HL-60 (cell line): ENCODE measurements around the gene CABP1.

Source experiments
- DNase-seq, 2 experiments: peaks; one replicate each; pipeline ENCODE4 v3.0.0-alpha.2; 2010 to 2020; ENCODE audit warnings: low read depth in 1 of 2, low spot score in 1 of 2
- H3K27ac ChIP-seq: fragments of 250-450 bp; sonication (Bioruptor Pico); replicated peaks from 2 replicates; pipeline ENCODE4 v1.5.1; 2020; ENCODE audit warnings: mild to moderate bottlenecking, moderate library complexity
- H3K27me3 ChIP-seq: fragments of 250-450 bp; sonication (Bioruptor Pico); 2 replicates; pipeline ENCODE4 v1.5.1; 2021; ENCODE audit warnings: mild to moderate bottlenecking, moderate library complexity; ENCODE audit not compliant: insufficient read depth, poor library complexity, severe bottlenecking
- H3K4me3 ChIP-seq: replicated peaks from 2 replicates; pipeline ENCODE4 v1.5.1; 2011; ENCODE audit warnings: mild to moderate bottlenecking, control low read depth, low read length; ENCODE audit not compliant: insufficient read depth
- GABPA ChIP-seq: IDR thresholded peaks from 2 replicates; pipeline ENCODE4 v1.6.1; 2012; ENCODE audit warnings: low read depth
- POLR2AphosphoS5 ChIP-seq: IDR thresholded peaks from 2 replicates; pipeline ENCODE4 v1.6.1; 2012; ENCODE audit warnings: low read depth
- SPI1 ChIP-seq: IDR thresholded peaks from 2 replicates; pipeline ENCODE4 v1.6.1; 2012; ENCODE audit warnings: low read depth, mild to moderate bottlenecking, borderline replicate concordance
- TF ChIP-seq, protein P1 (sequence below): IDR thresholded peaks from 2 replicates; pipeline ENCODE4 v1.6.1; 2012; ENCODE audit warnings: low read depth; ENCODE audit not compliant: insufficient replicate concordance
- TF ChIP-seq, protein P2 (sequence below): IDR thresholded peaks from one replicate; pipeline ENCODE4 v1.5.1; 2011; ENCODE audit warnings: low read length, control low read depth, inconsistent platforms; ENCODE audit not compliant: insufficient read depth

CABP1 gene

DNA sequence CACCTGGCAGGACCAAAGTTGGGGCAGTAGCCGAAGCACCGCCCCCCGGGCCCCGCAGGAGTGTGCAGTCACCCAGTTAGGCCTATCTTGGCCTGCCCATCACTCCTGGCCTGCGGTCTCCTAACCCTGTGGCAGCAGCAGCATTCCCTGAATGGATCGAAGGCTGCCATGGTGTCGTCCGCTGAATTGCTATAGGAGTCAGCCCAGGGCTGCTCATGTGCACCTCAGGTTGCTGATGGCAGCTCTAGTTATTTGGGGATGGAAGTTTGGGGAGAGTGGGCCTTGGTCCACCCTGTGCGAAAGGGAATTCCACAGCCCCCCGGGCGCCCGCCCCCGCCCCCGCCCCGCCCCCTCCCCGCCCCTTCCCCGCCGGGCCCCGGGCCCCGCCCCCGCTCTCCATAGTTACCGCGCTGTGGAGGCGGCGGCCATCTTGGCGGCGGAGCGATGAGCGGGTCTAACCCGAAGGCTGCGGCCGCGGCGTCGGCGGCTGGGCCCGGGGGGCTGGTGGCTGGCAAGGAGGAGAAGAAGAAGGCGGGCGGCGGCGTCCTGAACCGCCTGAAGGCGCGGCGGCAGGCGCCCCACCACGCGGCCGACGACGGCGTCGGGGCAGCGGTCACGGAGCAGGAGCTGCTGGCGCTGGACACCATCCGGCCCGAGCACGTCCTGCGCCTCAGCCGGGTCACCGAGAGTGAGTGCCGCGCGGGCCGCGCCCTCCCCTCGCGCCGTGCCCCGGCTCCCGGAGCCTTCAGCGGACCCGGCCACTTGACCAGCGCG lies 69.8 kb downstream of the CABP1 start, which contains the start of gene UNC119B:
Gene UNC119B, plus strand, starts transcription at position 428 of the 774 bp plus-strand sequence. Its CDS starts 17 bp downstream, at position 445.
- Histone ChIP-seq H3K4me3 (peak within 1 kb of the TSS; percentile 74), H3K27ac (peak within 1 kb of the TSS; percentile 53), H3K27me3 (no peaks in the 10 kb centered on the region)
- TF ChIP-seq SPI1 (no peak), GABPA (no peak), POLR2AphosphoS5 (peak; percentile 39; the same call in 1 of the 2 replicates)
- TF ChIP-seq, protein P1, sequence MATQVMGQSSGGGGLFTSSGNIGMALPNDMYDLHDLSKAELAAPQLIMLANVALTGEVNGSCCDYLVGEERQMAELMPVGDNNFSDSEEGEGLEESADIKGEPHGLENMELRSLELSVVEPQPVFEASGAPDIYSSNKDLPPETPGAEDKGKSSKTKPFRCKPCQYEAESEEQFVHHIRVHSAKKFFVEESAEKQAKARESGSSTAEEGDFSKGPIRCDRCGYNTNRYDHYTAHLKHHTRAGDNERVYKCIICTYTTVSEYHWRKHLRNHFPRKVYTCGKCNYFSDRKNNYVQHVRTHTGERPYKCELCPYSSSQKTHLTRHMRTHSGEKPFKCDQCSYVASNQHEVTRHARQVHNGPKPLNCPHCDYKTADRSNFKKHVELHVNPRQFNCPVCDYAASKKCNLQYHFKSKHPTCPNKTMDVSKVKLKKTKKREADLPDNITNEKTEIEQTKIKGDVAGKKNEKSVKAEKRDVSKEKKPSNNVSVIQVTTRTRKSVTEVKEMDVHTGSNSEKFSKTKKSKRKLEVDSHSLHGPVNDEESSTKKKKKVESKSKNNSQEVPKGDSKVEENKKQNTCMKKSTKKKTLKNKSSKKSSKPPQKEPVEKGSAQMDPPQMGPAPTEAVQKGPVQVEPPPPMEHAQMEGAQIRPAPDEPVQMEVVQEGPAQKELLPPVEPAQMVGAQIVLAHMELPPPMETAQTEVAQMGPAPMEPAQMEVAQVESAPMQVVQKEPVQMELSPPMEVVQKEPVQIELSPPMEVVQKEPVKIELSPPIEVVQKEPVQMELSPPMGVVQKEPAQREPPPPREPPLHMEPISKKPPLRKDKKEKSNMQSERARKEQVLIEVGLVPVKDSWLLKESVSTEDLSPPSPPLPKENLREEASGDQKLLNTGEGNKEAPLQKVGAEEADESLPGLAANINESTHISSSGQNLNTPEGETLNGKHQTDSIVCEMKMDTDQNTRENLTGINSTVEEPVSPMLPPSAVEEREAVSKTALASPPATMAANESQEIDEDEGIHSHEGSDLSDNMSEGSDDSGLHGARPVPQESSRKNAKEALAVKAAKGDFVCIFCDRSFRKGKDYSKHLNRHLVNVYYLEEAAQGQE: peak; percentile 15
- peak in 1 of 2 experiments; percentile 47 for DNase-seq

DNA sequence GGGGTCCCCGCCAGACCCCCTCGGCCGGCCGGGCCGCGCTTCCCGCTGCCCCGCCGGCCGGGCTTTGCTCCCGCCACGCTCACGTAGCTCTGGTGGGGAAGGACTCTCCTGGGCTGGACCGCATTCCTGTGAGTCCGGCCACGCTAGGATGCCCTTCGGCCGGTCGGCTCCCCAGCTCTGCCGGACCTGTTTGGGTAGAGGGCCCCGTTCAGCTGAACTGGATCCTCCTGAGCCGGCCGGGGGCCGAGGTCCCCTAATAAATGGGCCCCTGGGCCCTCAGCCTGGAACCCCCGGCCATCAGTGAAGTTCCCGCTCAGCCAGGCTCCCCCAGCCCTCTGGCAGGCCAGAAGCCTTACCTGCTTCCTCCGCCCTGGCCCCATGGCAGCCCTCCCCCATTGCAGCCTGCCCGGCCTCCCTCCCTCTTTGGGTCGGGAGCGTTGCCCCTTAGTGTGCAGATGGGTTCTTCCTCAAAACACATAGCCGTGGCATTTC lies 70.4 kb downstream of the CABP1 start:
- TF ChIP-seq SPI1 (no peak), GABPA (no peak), POLR2AphosphoS5 (no peak)
- TF ChIP-seq, protein P1: no peak
- TF ChIP-seq, protein P2, sequence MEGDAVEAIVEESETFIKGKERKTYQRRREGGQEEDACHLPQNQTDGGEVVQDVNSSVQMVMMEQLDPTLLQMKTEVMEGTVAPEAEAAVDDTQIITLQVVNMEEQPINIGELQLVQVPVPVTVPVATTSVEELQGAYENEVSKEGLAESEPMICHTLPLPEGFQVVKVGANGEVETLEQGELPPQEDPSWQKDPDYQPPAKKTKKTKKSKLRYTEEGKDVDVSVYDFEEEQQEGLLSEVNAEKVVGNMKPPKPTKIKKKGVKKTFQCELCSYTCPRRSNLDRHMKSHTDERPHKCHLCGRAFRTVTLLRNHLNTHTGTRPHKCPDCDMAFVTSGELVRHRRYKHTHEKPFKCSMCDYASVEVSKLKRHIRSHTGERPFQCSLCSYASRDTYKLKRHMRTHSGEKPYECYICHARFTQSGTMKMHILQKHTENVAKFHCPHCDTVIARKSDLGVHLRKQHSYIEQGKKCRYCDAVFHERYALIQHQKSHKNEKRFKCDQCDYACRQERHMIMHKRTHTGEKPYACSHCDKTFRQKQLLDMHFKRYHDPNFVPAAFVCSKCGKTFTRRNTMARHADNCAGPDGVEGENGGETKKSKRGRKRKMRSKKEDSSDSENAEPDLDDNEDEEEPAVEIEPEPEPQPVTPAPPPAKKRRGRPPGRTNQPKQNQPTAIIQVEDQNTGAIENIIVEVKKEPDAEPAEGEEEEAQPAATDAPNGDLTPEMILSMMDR: no peak
- DNase-seq: no peak
- Histone ChIP-seq H3K27me3 (no peaks in the 10 kb centered on the region), H3K27ac (peak overlapping the region; percentile 53), H3K4me3 (peak overlapping the region; percentile 74)

DNA sequence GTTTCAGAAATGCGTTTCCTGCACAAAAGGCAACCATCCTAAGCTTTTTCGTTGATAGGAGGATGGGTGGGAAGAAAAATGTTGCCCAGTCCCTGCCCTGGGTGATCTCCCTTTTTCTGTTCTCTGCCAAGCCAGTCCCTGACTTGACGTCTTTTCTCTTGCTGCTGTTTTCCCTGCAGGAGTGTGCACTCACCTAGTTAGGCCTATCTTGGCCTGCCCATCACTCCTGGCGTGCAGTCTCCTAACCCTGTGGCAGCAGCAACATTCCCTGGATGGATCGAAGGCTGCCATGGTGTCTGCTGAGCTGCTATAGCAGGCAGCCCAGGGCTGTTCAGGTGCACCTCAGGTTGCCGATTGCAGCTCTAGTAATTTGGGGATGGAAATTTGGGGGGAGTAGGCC lies 71.0 kb downstream of the CABP1 start:
- Histone ChIP-seq H3K27ac (no peak overlapping the region), H3K4me3 (peak overlapping the region; percentile 74), H3K27me3 (no peaks in the 10 kb centered on the region)
- no peak for DNase-seq
- TF ChIP-seq SPI1 (no peak), GABPA (no peak), POLR2AphosphoS5 (no peak)
- TF ChIP-seq, protein P1: no peak
- TF ChIP-seq, protein P2: no peak
